A549 (cell line): Measurements from ENCODE around the gene SLC7A11. TPM values are rescaled to one million over a fixed set of nuclear protein-coding genes. Genes with fewer than 3 reads are reported as not detected.

ENCODE experiments used
- ATAC-seq, 2 experiments: fragments of 200-7000 bp in 1 of 2; fragments of >200 bp in 1 of 2; cut with Nextera tagmentation in 1 of 2; cut with Tn5 transposase in 1 of 2; 3 replicates each; pipeline versions ENCODE4 v1.8.0 to v1.9.1; 2018 to 2020; ENCODE audit warnings: mild to moderate bottlenecking in 1 of 2, moderate library complexity in 1 of 2
- CTCF ChIA-PET: fragments of 300-600 bp; sonication (Branson Sonifier 250); formaldehyde crosslinking; extraction: SDS; loops from one replicate; lab custom pipeline; 2021; ENCODE audit warnings: antibody characterized with exemption, inconsistent platforms; lab: Yijun Ruan, JAX
- POLR2A ChIA-PET: fragments of 350-600 bp; formaldehyde crosslinking; extraction: SDS; loops from one replicate; lab custom pipeline; 2021; ENCODE audit warnings: antibody characterized with exemption, inconsistent platforms; lab: Yijun Ruan, JAX
- DNase-seq, 2 experiments: peaks; one replicate each; pipeline versions ENCODE4 v3.0.0 to v3.0.0-alpha.2; 2011 to 2016; ENCODE audit warnings: low read depth in 1 of 2, low spot score in 1 of 2
- FAIRE-seq: peaks from 2 replicates; lab custom pipeline; 2011; peaks lifted over from hg19 to GRCh38; lab: Jason Lieb, UNC
- H3K27ac ChIP-seq, 2 experiments: fragments of >200 bp; sonication (Bioruptor Twin); formaldehyde crosslinking; 3 replicates each; pipeline ENCODE4 v1.5.1; 2016 to 2017
- H3K4me1 ChIP-seq: fragments of >200 bp; sonication (Bioruptor Twin); formaldehyde crosslinking; 3 replicates; pipeline ENCODE4 v1.6.1; 2016
- H3K4me2 ChIP-seq: fragments of >200 bp; sonication (Bioruptor Twin); formaldehyde crosslinking; 3 replicates; pipeline ENCODE4 v1.6.1; 2016
- H3K4me3 ChIP-seq: fragments of >200 bp; sonication (Bioruptor Twin); formaldehyde crosslinking; 3 replicates; pipeline ENCODE4 v1.5.1; 2016
- H3K9me3 ChIP-seq: fragments of >200 bp; sonication (Bioruptor Twin); formaldehyde crosslinking; 3 replicates; pipeline ENCODE4 v1.6.1; 2016
- ATOH8 ChIP-seq: fragments of 250-450 bp; sonication (Bioruptor Pico); IDR thresholded peaks from 2 replicates; pipeline ENCODE4 v1.5.0; 2020; ENCODE audit warnings: low read depth, mild to moderate bottlenecking, moderate library complexity
- CBX2 ChIP-seq: fragments of 200-600 bp; sonication (generic); IDR thresholded peaks from 2 replicates; pipeline ENCODE4 v1.6.1; 2016; ENCODE audit warnings: low read depth, mild to moderate bottlenecking, borderline replicate concordance
- CHD2 ChIP-seq: fragments of 150-350 bp; IDR thresholded peaks from 2 replicates; pipeline ENCODE4 v1.6.1; 2014; ENCODE audit warnings: low read length; ENCODE audit not compliant: partially characterized antibody
- CTCF ChIP-seq: fragments of >200 bp; sonication (Bioruptor Twin); formaldehyde crosslinking; IDR thresholded peaks from 3 replicates; pipeline ENCODE4 v1.5.1; 2016
- EP300 ChIP-seq, 2 experiments: fragments of >200 bp; sonication (Bioruptor Twin); formaldehyde crosslinking; IDR thresholded peaks; 2 replicates in 1 of 2; 3 replicates in 1 of 2; pipeline ENCODE4 v1.6.1; 2016 to 2017
- FOXS1 ChIP-seq: fragments of 250-450 bp; sonication (Bioruptor Pico); IDR thresholded peaks from 2 replicates; pipeline ENCODE4 v1.5.0; 2020; ENCODE audit warnings: mild to moderate bottlenecking, moderate library complexity
- GATA3 ChIP-seq: IDR thresholded peaks from 2 replicates; pipeline ENCODE4 v1.6.1; 2012; ENCODE audit warnings: borderline replicate concordance
- HDAC2 ChIP-seq: fragments of 200-600 bp; sonication (generic); IDR thresholded peaks from 2 replicates; pipeline ENCODE4 v1.6.1; 2016
- HES2 ChIP-seq: fragments of >200 bp; sonication (Bioruptor Twin); formaldehyde crosslinking; IDR thresholded peaks from 2 replicates; pipeline ENCODE4 v1.6.1; 2016
- HOXB5 ChIP-seq: fragments of 250-450 bp; sonication (Bioruptor Pico); IDR thresholded peaks from 2 replicates; pipeline ENCODE4 v1.5.0; 2020; ENCODE audit warnings: mild to moderate bottlenecking, moderate library complexity
- JUNB ChIP-seq: fragments of >200 bp; sonication (Bioruptor Twin); formaldehyde crosslinking; IDR thresholded peaks from 2 replicates; pipeline ENCODE4 v1.6.1; 2016
- MYC ChIP-seq: IDR thresholded peaks from 2 replicates; pipeline ENCODE4 v1.6.1; 2012; ENCODE audit warnings: mild to moderate bottlenecking, inconsistent platforms, low read length, improper control_type of control experiment, borderline replicate concordance
- NPAS2 ChIP-seq: fragments of 250-450 bp; sonication (Bioruptor Pico); IDR thresholded peaks from 2 replicates; pipeline ENCODE4 v1.8.0; 2022; ENCODE audit warnings: mild to moderate bottlenecking, moderate library complexity, borderline replicate concordance
- PHF8 ChIP-seq: fragments of 200-600 bp; sonication (generic); IDR thresholded peaks from 2 replicates; pipeline ENCODE4 v1.6.1; 2016; ENCODE audit warnings: low read depth, mild to moderate bottlenecking, antibody characterized with exemption, moderate library complexity, borderline replicate concordance
- POLR2A ChIP-seq: IDR thresholded peaks from 2 replicates; pipeline ENCODE4 v1.6.1; 2012; ENCODE audit warnings: mild to moderate bottlenecking, low read length
- SREBF2 ChIP-seq: fragments of 450-650 bp; IDR thresholded peaks from 2 replicates; pipeline ENCODE4 v1.6.1; 2014; ENCODE audit warnings: mild to moderate bottlenecking, moderate library complexity
- TP53 ChIP-seq: fragments of 250-450 bp; sonication (Bioruptor Pico); IDR thresholded peaks from 2 replicates; pipeline ENCODE4 v1.5.0; 2021; ENCODE audit warnings: mild to moderate bottlenecking, moderate library complexity
- USF2 ChIP-seq: fragments of 450-650 bp; IDR thresholded peaks from 2 replicates; pipeline ENCODE4 v1.6.1; 2014; ENCODE audit warnings: antibody characterized with exemption
- ZSCAN20 ChIP-seq: fragments of 250-450 bp; sonication (Bioruptor Pico); IDR thresholded peaks from 2 replicates; pipeline ENCODE4 v1.8.0; 2022; ENCODE audit warnings: mild to moderate bottlenecking, moderate library complexity
- WGBS: methylation state at CpG from one replicate; pipeline ENCODE4 v1.1.6; 2017; ENCODE audit errors: missing lambda C conversion rate; 5-methylcytosine and 5-hydroxymethylcytosine counted together
- polyA plus RNA-seq, 4 experiments: library from polyadenylated mRNA; depleted of rRNA in 3 of 4; stranded (reverse); fragments of >200 nt; fragmentation: RNase III in 1 of 4; extraction: RNeasy Plus Mini Kit Qiagen cat#74134 plus additional on column Dnase treatment in 1 of 4; gene quantifications; 2 replicates in 3 of 4; 3 replicates in 1 of 4; pipeline ENCODE4 v1.2.3, GENCODE V29; 2011 to 2017
- TF ChIP-seq, protein P1 (sequence below): IDR thresholded peaks from 2 replicates; pipeline ENCODE4 v1.6.1; 2012

The SLC7A11 gene
- polyA plus RNA-seq, 2 of the 4 experiments (the other 2 are of a cell fraction) = 52.4 to 161 TPM

GRCh38 chr4:138140879-138141278, 101.3 kb downstream of the SLC7A11 start (continued):
- TF ChIP-seq CTCF (no peak), SREBF2 (no peak)

DNA sequence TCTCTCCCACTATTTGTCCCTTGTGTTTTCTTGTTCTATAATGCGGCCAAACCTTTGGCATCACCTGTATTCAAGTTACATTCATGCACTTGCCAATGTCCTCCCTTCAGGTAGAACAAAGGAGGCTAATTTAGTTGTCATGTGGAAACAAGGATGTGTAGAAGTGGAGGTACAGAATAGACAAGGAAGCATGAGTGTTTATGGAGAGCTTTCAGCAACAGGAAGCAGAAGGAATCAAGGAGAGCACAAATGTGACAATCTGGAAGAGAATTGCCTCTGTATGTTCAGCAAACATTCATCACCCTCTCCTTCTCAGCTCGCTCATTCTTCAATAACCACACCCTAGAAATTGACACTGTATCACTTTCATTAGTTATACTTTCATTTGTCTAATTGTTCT, 103.4 kb downstream of the SLC7A11 start:
- WGBS = 82% methylated on average over 2 of the region's 2 CpGs
- CTCF ChIA-PET = no interaction called here
- Histone ChIP-seq H3K27ac (no peak overlapping the region), H3K4me3 (no peak overlapping the region), H3K4me1 (no peaks in the 10 kb centered on the region), H3K9me3 (no peaks in the 10 kb centered on the region), H3K4me2 (no peak overlapping the region)
- DNase-seq (no peak), ATAC-seq (no peak), FAIRE-seq (no peak)
- TF ChIP-seq MYC (no peak), CBX2 (no peak), POLR2A (no peak)
- POLR2A ChIA-PET = no interaction called here

GRCh38 chr4:138135610-138136009, 106.5 kb downstream of the SLC7A11 start:
- no peaks in the 10 kb centered on the region for H3K4me1 ChIP-seq
- no peak overlapping the region for H3K4me2 ChIP-seq
- no peaks in the 10 kb centered on the region for H3K9me3 ChIP-seq
- ATAC-seq (no peak), DNase-seq (no peak), FAIRE-seq (no peak)
- 72% methylated on average over 2 of the region's 2 CpGs for WGBS
- H3K4me3 ChIP-seq = no peak overlapping the region
- no peak for TF ChIP-seq FOXS1 (CRISPR knock-in tag)
- TF ChIP-seq HDAC2 = no peak
- TF ChIP-seq GATA3 = no peak
- no peak for TF ChIP-seq TP53 (CRISPR knock-in tag)
- no peak for TF ChIP-seq PHF8
- TF ChIP-seq EP300 (IDR thresholded peaks at IDR 0.05) = no peak
- no peak for TF ChIP-seq JUNB
- no peak for TF ChIP-seq ZSCAN20 (CRISPR knock-in tag)
- TF ChIP-seq USF2 = no peak
- no peak for TF ChIP-seq NPAS2 (CRISPR knock-in tag)
- TF ChIP-seq HES2 = no peak
- TF ChIP-seq CHD2 = no peak
- no peak for TF ChIP-seq ATOH8 (CRISPR knock-in tag)
- TF ChIP-seq HOXB5 (CRISPR knock-in tag) = no peak
- TF ChIP-seq, protein P1, sequence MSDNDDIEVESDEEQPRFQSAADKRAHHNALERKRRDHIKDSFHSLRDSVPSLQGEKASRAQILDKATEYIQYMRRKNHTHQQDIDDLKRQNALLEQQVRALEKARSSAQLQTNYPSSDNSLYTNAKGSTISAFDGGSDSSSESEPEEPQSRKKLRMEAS = no peak
- H3K27ac ChIP-seq = no peak overlapping the region
- ChIA-PET POLR2A (no interaction called here), CTCF (no interaction called here)

DNA sequence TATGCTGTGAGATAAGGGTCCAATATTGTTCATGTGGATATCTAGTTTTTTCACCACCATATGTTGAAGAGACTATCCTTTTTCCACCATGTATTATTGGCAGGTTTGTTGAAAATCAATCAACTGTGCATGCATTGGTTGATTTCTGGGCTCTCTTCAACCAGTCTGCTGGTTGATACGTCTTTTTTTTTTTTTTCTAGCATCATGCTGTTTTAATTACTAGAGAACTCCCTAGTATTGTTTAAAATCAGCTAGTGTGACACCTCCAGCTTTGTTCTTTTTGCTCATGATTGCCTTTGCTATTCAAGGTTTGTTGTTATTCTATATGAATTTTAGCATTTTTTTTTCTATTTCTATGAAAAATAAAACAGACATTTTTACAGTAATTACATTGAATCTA, 123.9 kb downstream of the SLC7A11 start:
- CTCF ChIA-PET = no interaction called here
- FAIRE-seq (no peak), ATAC-seq (no peak), DNase-seq (no peak)
- no peaks in the 10 kb centered on the region; the same call in 2 of the 3 replicates for H3K9me3 ChIP-seq
- POLR2A ChIA-PET = no interaction called here
- no peak overlapping the region for H3K4me2 ChIP-seq
- TF ChIP-seq EP300 (IDR thresholded peaks at IDR 0.05) (no peak), FOXS1 (CRISPR knock-in tag) (no peak), GATA3 (no peak)
- H3K4me1 ChIP-seq = no peaks in the 10 kb centered on the region
- 77% methylated on average over 1 of the region's 1 CpG for WGBS
- no peak overlapping the region for H3K27ac ChIP-seq
- no peak overlapping the region for H3K4me3 ChIP-seq
